Smooth muscle cell (in vitro differentiated cells): ENCODE data around the gene BRF1. TPM values are rescaled to one million over a fixed set of nuclear protein-coding genes. Genes with fewer than 3 reads are reported as not detected.
A peak's percentile ranks its signal among the peaks of the same experiment; 100 is the strongest.

ENCODE experiments used
- DNase-seq: peaks from one replicate; lab custom pipeline; 2025; ENCODE audit not compliant: unreplicated experiment; lab: John Stamatoyannopoulos, UW
- H2AFZ ChIP-seq: fragments of 200-600 bp; sonication (generic); 2 replicates; pipeline ENCODE4 v1.6.0; 2016; ENCODE audit warnings: antibody characterized with exemption, low read depth, mild to moderate bottlenecking
- H3F3A ChIP-seq: fragments of 200-600 bp; sonication (generic); 2 replicates; pipeline ENCODE4 v1.6.0; 2017; ENCODE audit warnings: antibody characterized with exemption, low read depth
- H3K27ac ChIP-seq: fragments of 200-600 bp; sonication (generic); 2 replicates; pipeline ENCODE4 v1.5.1; 2016; ENCODE audit warnings: low read depth, mild to moderate bottlenecking
- H3K27me3 ChIP-seq: fragments of 200-600 bp; sonication (generic); 2 replicates; pipeline ENCODE4 v1.6.1; 2016; ENCODE audit warnings: low read depth, mild to moderate bottlenecking
- H3K36me3 ChIP-seq: fragments of 200-600 bp; sonication (generic); 2 replicates; pipeline ENCODE4 v1.5.1; 2016; ENCODE audit warnings: low read depth
- H3K4me1 ChIP-seq: fragments of 200-600 bp; sonication (generic); 2 replicates; pipeline ENCODE4 v1.5.1; 2016; ENCODE audit warnings: low read depth
- H3K4me2 ChIP-seq: fragments of 200-600 bp; sonication (generic); 2 replicates; pipeline ENCODE4 v1.6.0; 2016; ENCODE audit warnings: mild to moderate bottlenecking
- H3K4me3 ChIP-seq: fragments of 200-600 bp; sonication (generic); 2 replicates; pipeline ENCODE4 v1.5.1; 2016; ENCODE audit warnings: mild to moderate bottlenecking
- H3K79me2 ChIP-seq: fragments of 200-600 bp; sonication (generic); 2 replicates; pipeline ENCODE4 v1.6.0; 2016; ENCODE audit warnings: low read depth, mild to moderate bottlenecking
- H3K9ac ChIP-seq: fragments of 200-600 bp; sonication (generic); 2 replicates; pipeline ENCODE4 v1.6.0; 2016; ENCODE audit warnings: low read depth
- H3K9me3 ChIP-seq: fragments of 200-600 bp; sonication (generic); replicated peaks from 2 replicates; pipeline ENCODE4 v1.5.1; 2016; ENCODE audit warnings: low read depth
- H4K20me1 ChIP-seq: fragments of 200-600 bp; sonication (generic); 2 replicates; pipeline ENCODE4 v1.6.0; 2016; ENCODE audit warnings: low read depth
- CTCF ChIP-seq: fragments of 200-600 bp; sonication (generic); IDR thresholded peaks from 2 replicates; pipeline ENCODE4 v1.5.1; 2017; ENCODE audit warnings: borderline replicate concordance, mild to moderate bottlenecking, antibody characterized with exemption; ENCODE audit not compliant: insufficient read depth, poor library complexity, severe bottlenecking
- WGBS: methylation state at CpG from one replicate; pipeline ENCODE4 v1.1.7; 2016; ENCODE audit warnings: low lambda C conversion rate; 5-methylcytosine and 5-hydroxymethylcytosine counted together
- polyA plus RNA-seq: library from polyadenylated mRNA; unstranded; fragments of >200 nt; fragmentation: Nextera tagmentation; extraction: Ambion mirVana; gene quantifications from 2 replicates; pipeline ENCODE4 v1.2.1, GENCODE V29; 2016
- total RNA-seq: library from RNA; depleted of rRNA; stranded (reverse); fragments of >200 nt; gene quantifications from 2 replicates; pipeline ENCODE4 v1.2.3, GENCODE V29; 2014

The BRF1 gene
- total and polyA plus RNA-seq, 2 experiments from 2014 or later: 12.5 to 15.9 TPM

GRCh38 chr14:105181549-105182295 lies 119.1 kb downstream of the BRF1 start:
- no peaks in the 10 kb centered on the region for H3K36me3 ChIP-seq
- TF ChIP-seq CTCF: no peak
- no peaks in the 10 kb centered on the region for H3K27me3 ChIP-seq
- peaks cover 15% of the 10 kb centered on the region for H4K20me1 ChIP-seq
- WGBS: 54% methylated on average over 19 of the region's 21 CpGs
- H3K9ac ChIP-seq: no peak overlapping the region
- no peak for DNase-seq
- peak overlapping the region; percentile 71 for H3K4me2 ChIP-seq
- H3K4me3 ChIP-seq: peak overlapping the region; percentile 75
- H3K27ac ChIP-seq: no peak overlapping the region
- H3K79me2 ChIP-seq: no peaks in the 10 kb centered on the region
- H2AFZ ChIP-seq: no peak overlapping the region
- no peaks in the 10 kb centered on the region for H3F3A ChIP-seq
- peaks cover 4% of the 10 kb centered on the region for H3K4me1 ChIP-seq
- no peaks in the 10 kb centered on the region for H3K9me3 ChIP-seq

GRCh38 chr14:105180592-105181548 lies 119.9 kb downstream of the BRF1 start, which contains the start of gene NUDT14:
Gene NUDT14, minus strand, starts transcription at chr14:105181312. Its CDS starts 103 bp downstream, at chr14:105181209.
- Histone ChIP-seq H3K4me3 (peak within 1 kb of the TSS; percentile 75), H3K4me2 (peak within 1 kb of the TSS; percentile 91), H3F3A (no peaks in the 10 kb centered on the region), H3K9me3 (no peaks in the 10 kb centered on the region), H3K36me3 (no peaks in the 10 kb centered on the region), H3K27ac (no peak within 1 kb of the TSS), H4K20me1 (peaks cover 21% of the 10 kb centered on the region), H3K4me1 (peaks cover 4% of the 10 kb centered on the region), H2AFZ (no peak within 1 kb of the TSS), H3K79me2 (no peaks in the 10 kb centered on the region), H3K9ac (no peak within 1 kb of the TSS), H3K27me3 (no peaks in the 10 kb centered on the region)
- WGBS: 3% methylated on average over 37 of the region's 106 CpGs
- no peak for TF ChIP-seq CTCF
- DNase-seq: peak; percentile 51

- H3K36me3 ChIP-seq: no peaks in the 10 kb centered on the region
- H3K9ac ChIP-seq: no peak overlapping the region
- H3K27me3 ChIP-seq: no peaks in the 10 kb centered on the region
- H3K9me3 ChIP-seq: no peaks in the 10 kb centered on the region
- H2AFZ ChIP-seq: no peak overlapping the region
- H3K4me1 ChIP-seq: peaks cover 4% of the 10 kb centered on the region
- H4K20me1 ChIP-seq: peaks cover 25% of the 10 kb centered on the region
- H3F3A ChIP-seq: no peaks in the 10 kb centered on the region
- H3K4me2 ChIP-seq: no peak overlapping the region
- WGBS: 92% methylated on average over 13 of the region's 13 CpGs
- no peak overlapping the region for H3K27ac ChIP-seq
- no peak for TF ChIP-seq CTCF
- no peak overlapping the region for H3K4me3 ChIP-seq
- H3K79me2 ChIP-seq: no peaks in the 10 kb centered on the region
- DNase-seq: no peak
Observed at GRCh38 chr14:105179191-105179590, 121.6 kb downstream of the BRF1 start.
